Measurements from ENCODE around the gene CNPY3.
"Not testable (repeated sequence)": the region's sequence is repeated elsewhere in the genome, so short reads cannot be mapped to it uniquely, and the experiment has no call there.

Gene CNPY3

GRCh38 chr6:42891199-42891722 is 38.0 kb upstream of the CNPY3 start:
- no peak for DNase-seq
- H3K9me3 ChIP-seq (ENCODE audit: severe bottlenecking) = no peaks in the 10 kb centered on the region
- H3K36me3 ChIP-seq = peaks cover 20% of the 10 kb centered on the region
- H3K4me3 ChIP-seq (ENCODE audit: low read depth, low read length) = peak overlapping the region; percentile 88
- H3K27me3 ChIP-seq (ENCODE audit: insufficient read depth, low read depth, severe bottlenecking) = no peaks in the 10 kb centered on the region
- peak overlapping the region; percentile 89 for H3K27ac ChIP-seq
- no peak for TF ChIP-seq CTCF (IDR thresholded peaks at IDR 0.05; ENCODE audit: low read depth, low read length)

GRCh38 chr6:42894041-42894828 is 35.0 kb upstream of the CNPY3 start:
- peak; percentile 48 for DNase-seq
- H3K27ac ChIP-seq = peak overlapping the region; percentile 25
- H3K36me3 ChIP-seq = not testable (repeated sequence)

GRCh38 chr6:42896178-42896719 is 33.0 kb upstream of the CNPY3 start:
- Histone ChIP-seq H3K27me3 (ENCODE audit: insufficient read depth, low read depth, severe bottlenecking) (no peaks in the 10 kb centered on the region), H3K4me3 (ENCODE audit: low read depth, low read length) (no peak overlapping the region), H3K36me3 (no peaks in the 10 kb centered on the region), H3K9me3 (ENCODE audit: severe bottlenecking) (no peaks in the 10 kb centered on the region), H3K27ac (no peak overlapping the region)
- TF ChIP-seq CTCF (IDR thresholded peaks at IDR 0.05; ENCODE audit: low read depth, low read length) = no peak
- no peak for DNase-seq

More at GRCh38 chr6:42894041-42894828, 35.0 kb upstream of the CNPY3 start:
- not testable (repeated sequence) for H3K9me3 ChIP-seq (ENCODE audit: severe bottlenecking); H3K27me3 ChIP-seq (ENCODE audit: insufficient read depth, low read depth, severe bottlenecking); H3K4me3 ChIP-seq (ENCODE audit: low read depth, low read length)

- H3K9me3 ChIP-seq (ENCODE audit: severe bottlenecking) = no peaks in the 10 kb centered on the region
- no peaks in the 10 kb centered on the region for H3K36me3 ChIP-seq
- no peak overlapping the region for H3K27ac ChIP-seq
- peak; percentile 85 for DNase-seq
- H3K4me3 ChIP-seq (ENCODE audit: low read depth, low read length) = no peak overlapping the region; the same call in 1 of the 2 replicates
- peak; percentile 64 for TF ChIP-seq CTCF (IDR thresholded peaks at IDR 0.05; ENCODE audit: low read depth, low read length)
- no peaks in the 10 kb centered on the region for H3K27me3 ChIP-seq (ENCODE audit: insufficient read depth, low read depth, severe bottlenecking)
These were observed 30.4 kb upstream of the CNPY3 start for GRCh38 chr6:42898891-42899361.

GRCh38 chr6:42899871-42900270 is 29.4 kb upstream of the CNPY3 start:
- no peaks in the 10 kb centered on the region for H3K27me3 ChIP-seq (ENCODE audit: insufficient read depth, low read depth, severe bottlenecking)
- no peak for TF ChIP-seq CTCF (IDR thresholded peaks at IDR 0.05; ENCODE audit: low read depth, low read length)
- no peak for DNase-seq

GRCh38 chr6:42901538-42901957 is 27.7 kb upstream of the CNPY3 start:
- no peak overlapping the region for H3K27ac ChIP-seq
- no peaks in the 10 kb centered on the region for H3K36me3 ChIP-seq
- peak; percentile 90 for DNase-seq
- no peaks in the 10 kb centered on the region for H3K9me3 ChIP-seq (ENCODE audit: severe bottlenecking)
- no peak overlapping the region for H3K4me3 ChIP-seq (ENCODE audit: low read depth, low read length)
- peak; percentile 80 for TF ChIP-seq CTCF (IDR thresholded peaks at IDR 0.05; ENCODE audit: low read depth, low read length)
- no peaks in the 10 kb centered on the region for H3K27me3 ChIP-seq (ENCODE audit: insufficient read depth, low read depth, severe bottlenecking)

More at GRCh38 chr6:42899871-42900270, 29.4 kb upstream of the CNPY3 start:
- H3K4me3 ChIP-seq (ENCODE audit: low read depth, low read length) = no peak overlapping the region
- no peaks in the 10 kb centered on the region for H3K9me3 ChIP-seq (ENCODE audit: severe bottlenecking)
- no peak overlapping the region for H3K27ac ChIP-seq
- no peaks in the 10 kb centered on the region for H3K36me3 ChIP-seq

GRCh38 chr6:42902429-42903263 is 26.6 kb upstream of the CNPY3 start:
- H3K36me3 ChIP-seq; H3K4me3 ChIP-seq (ENCODE audit: low read depth, low read length); H3K27me3 ChIP-seq (ENCODE audit: insufficient read depth, low read depth, severe bottlenecking); H3K9me3 ChIP-seq (ENCODE audit: severe bottlenecking): not testable (repeated sequence)
- peak; percentile 48 for DNase-seq
- peak overlapping the region; percentile 7; the same call in 1 of the 2 replicates for H3K27ac ChIP-seq

Data from WERI-Rb-1 (cell line).